ENCODE measurements around the gene KRTAP21-1. TPM values are rescaled to one million over a fixed set of nuclear protein-coding genes. Genes with fewer than 3 reads are reported as not detected.

The KRTAP21-1 gene
- total RNA-seq, 1 donor from 2014 or later, result not detected

- no peak for TF ChIP-seq CTCF (IDR thresholded peaks at IDR 0.05; ENCODE audit: unreplicated experiment)
- Mint-ChIP-seq H3K27me3 (ENCODE audit: unreplicated experiment) (no peaks in the 10 kb centered on the region), H3K9me3 (ENCODE audit: unreplicated experiment) (no peaks in the 10 kb centered on the region), H3K4me1 (ENCODE audit: unreplicated experiment) (no peaks in the 10 kb centered on the region), H3K27ac (ENCODE audit: unreplicated experiment) (no peak overlapping the region), H3K4me3 (ENCODE audit: unreplicated experiment) (no peak overlapping the region), H3K36me3 (ENCODE audit: low read depth, unreplicated experiment) (no peaks in the 10 kb centered on the region)
- DNase-seq (ENCODE audit: low spot score), result no peak
These were observed 5.5 kb upstream of the KRTAP21-1 start for GRCh38 chr21:30760776-30761175.

- Mint-ChIP-seq H3K27ac (ENCODE audit: unreplicated experiment) (no peak overlapping the region), H3K4me3 (ENCODE audit: unreplicated experiment) (no peak overlapping the region), H3K27me3 (ENCODE audit: unreplicated experiment) (no peaks in the 10 kb centered on the region), H3K4me1 (ENCODE audit: unreplicated experiment) (no peaks in the 10 kb centered on the region), H3K36me3 (ENCODE audit: low read depth, unreplicated experiment) (no peaks in the 10 kb centered on the region), H3K9me3 (ENCODE audit: unreplicated experiment) (no peaks in the 10 kb centered on the region)
- DNase-seq (ENCODE audit: low spot score), result no peak
- TF ChIP-seq CTCF (IDR thresholded peaks at IDR 0.05; ENCODE audit: unreplicated experiment), result no peak
These were observed 3.1 kb upstream of the KRTAP21-1 start for GRCh38 chr21:30758306-30758705.

GRCh38 chr21:30747159-30747558, 8.1 kb downstream of the KRTAP21-1 start, which contains the start of gene KRTAP21-2:
Gene KRTAP21-2, minus strand, starts transcription at chr21:30747259. Its CDS starts 57 bp downstream, at chr21:30747202.
- H3K9me3 Mint-ChIP-seq (ENCODE audit: unreplicated experiment), result no peaks in the 10 kb centered on the region
- no peaks in the 10 kb centered on the region for H3K27me3 Mint-ChIP-seq (ENCODE audit: unreplicated experiment)
- no peak for TF ChIP-seq CTCF (IDR thresholded peaks at IDR 0.05; ENCODE audit: unreplicated experiment)
- H3K4me3 Mint-ChIP-seq (ENCODE audit: unreplicated experiment), result no peak within 1 kb of the TSS
- no peak for DNase-seq (ENCODE audit: low spot score)
- no peaks in the 10 kb centered on the region for H3K4me1 Mint-ChIP-seq (ENCODE audit: unreplicated experiment)
- no peak within 1 kb of the TSS for H3K27ac Mint-ChIP-seq (ENCODE audit: unreplicated experiment)
- no peaks in the 10 kb centered on the region for H3K36me3 Mint-ChIP-seq (ENCODE audit: low read depth, unreplicated experiment)

GRCh38 chr21:30740462-30740861, 14.8 kb downstream of the KRTAP21-1 start:
- Mint-ChIP-seq H3K4me1 (ENCODE audit: unreplicated experiment) (no peaks in the 10 kb centered on the region), H3K9me3 (ENCODE audit: unreplicated experiment) (no peaks in the 10 kb centered on the region), H3K4me3 (ENCODE audit: unreplicated experiment) (no peak overlapping the region), H3K36me3 (ENCODE audit: low read depth, unreplicated experiment) (no peaks in the 10 kb centered on the region), H3K27ac (ENCODE audit: unreplicated experiment) (no peak overlapping the region), H3K27me3 (ENCODE audit: unreplicated experiment) (no peaks in the 10 kb centered on the region)
- TF ChIP-seq CTCF (IDR thresholded peaks at IDR 0.05; ENCODE audit: unreplicated experiment), result no peak
- no peak for DNase-seq (ENCODE audit: low spot score)

GRCh38 chr21:30733026-30733425, 22.2 kb downstream of the KRTAP21-1 start:
- no peak for TF ChIP-seq CTCF (IDR thresholded peaks at IDR 0.05; ENCODE audit: unreplicated experiment)
- H3K27me3 Mint-ChIP-seq (ENCODE audit: unreplicated experiment), result no peaks in the 10 kb centered on the region
- no peaks in the 10 kb centered on the region for H3K36me3 Mint-ChIP-seq (ENCODE audit: low read depth, unreplicated experiment)
- no peak overlapping the region for H3K4me3 Mint-ChIP-seq (ENCODE audit: unreplicated experiment)
- no peak overlapping the region for H3K27ac Mint-ChIP-seq (ENCODE audit: unreplicated experiment)
- H3K4me1 Mint-ChIP-seq (ENCODE audit: unreplicated experiment), result no peaks in the 10 kb centered on the region
- DNase-seq (ENCODE audit: low spot score), result no peak
- no peaks in the 10 kb centered on the region for H3K9me3 Mint-ChIP-seq (ENCODE audit: unreplicated experiment)

All from endothelial cell (in vitro differentiated cells).